ENCODE results near the gene SMCHD1. TPM values are rescaled to one million over a fixed set of nuclear protein-coding genes. Genes with fewer than 3 reads are reported as not detected.

SMCHD1 gene
- 957 TPM for total RNA-seq

GRCh38 chr18:2655178-2655953, at the start of gene SMCHD1:
Gene SMCHD1 (plus strand): TSS chr18:2655726. CDS start chr18:2656076, 350 bp downstream.
- peaks cover 64% of the 10 kb centered on the region for H3K4me1 ChIP-seq (ENCODE audit: insufficient read depth, low read length)
- no peaks in the 10 kb centered on the region for H3K27me3 ChIP-seq (ENCODE audit: insufficient read depth, low read length)
- H3K9me3 ChIP-seq (ENCODE audit: low read depth, low read length): no peaks in the 10 kb centered on the region
- H3K4me3 ChIP-seq (ENCODE audit: low read length): peak within 1 kb of the TSS; percentile 99

GRCh38 chr18:2606335-2606734, 49.2 kb upstream of the SMCHD1 start:
- Histone ChIP-seq H3K4me3 (ENCODE audit: low read length) (no peak overlapping the region), H3K9me3 (ENCODE audit: low read depth, low read length) (no peaks in the 10 kb centered on the region), H3K4me1 (ENCODE audit: insufficient read depth, low read length) (peaks cover 6% of the 10 kb centered on the region), H3K27me3 (ENCODE audit: insufficient read depth, low read length) (no peaks in the 10 kb centered on the region)

DNA sequence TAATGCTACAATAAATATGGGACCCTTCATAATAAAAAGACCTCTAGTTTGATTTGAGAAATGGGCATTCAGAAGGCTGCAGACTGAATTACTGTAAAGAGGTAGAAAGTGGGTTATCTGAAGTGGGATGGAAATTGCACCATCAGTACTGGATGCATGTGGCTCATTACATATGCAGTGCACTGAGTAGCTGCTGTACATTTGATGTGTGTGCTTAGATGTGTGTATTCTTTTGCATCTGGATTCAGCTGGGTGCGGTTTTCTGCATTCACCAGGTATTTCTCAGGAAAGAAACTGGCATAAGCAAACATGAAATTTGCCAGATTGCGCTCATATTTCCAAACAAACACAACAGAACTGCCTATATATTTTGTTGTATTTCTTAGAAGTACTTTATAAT, 45.9 kb upstream of the SMCHD1 start:
- Histone ChIP-seq H3K4me1 (ENCODE audit: insufficient read depth, low read length) (peaks cover 6% of the 10 kb centered on the region), H3K9me3 (ENCODE audit: low read depth, low read length) (no peaks in the 10 kb centered on the region), H3K4me3 (ENCODE audit: low read length) (no peak overlapping the region), H3K27me3 (ENCODE audit: insufficient read depth, low read length) (no peaks in the 10 kb centered on the region)

DNA sequence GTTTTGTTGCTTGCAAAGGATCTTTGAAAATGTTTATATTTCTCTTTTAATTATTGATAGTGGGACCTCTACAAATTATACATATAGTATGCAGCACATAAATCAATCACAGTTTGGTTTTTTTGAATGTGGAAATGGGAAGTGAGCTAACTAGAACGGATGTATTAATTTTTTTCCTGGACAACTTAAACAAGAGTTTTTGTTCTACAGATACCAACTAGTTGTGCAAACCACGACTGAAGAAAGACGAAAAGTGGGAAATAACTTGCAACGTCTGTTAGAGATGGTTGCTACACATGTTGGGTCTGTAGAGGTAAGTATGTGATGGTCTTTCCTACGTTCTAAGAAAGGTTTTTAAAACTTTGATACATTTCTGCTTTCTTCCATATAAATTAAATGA, 45.0 kb upstream of the SMCHD1 start:
- no peak overlapping the region for H3K4me3 ChIP-seq (ENCODE audit: low read length)
- no peaks in the 10 kb centered on the region for H3K4me1 ChIP-seq (ENCODE audit: insufficient read depth, low read length)
- no peaks in the 10 kb centered on the region for H3K9me3 ChIP-seq (ENCODE audit: low read depth, low read length)
- H3K27me3 ChIP-seq (ENCODE audit: insufficient read depth, low read length): no peaks in the 10 kb centered on the region

GRCh38 chr18:2612996-2613395, 42.5 kb upstream of the SMCHD1 start:
- Histone ChIP-seq H3K4me1 (ENCODE audit: insufficient read depth, low read length) (no peaks in the 10 kb centered on the region), H3K9me3 (ENCODE audit: low read depth, low read length) (no peaks in the 10 kb centered on the region), H3K27me3 (ENCODE audit: insufficient read depth, low read length) (no peaks in the 10 kb centered on the region), H3K4me3 (ENCODE audit: low read length) (no peak overlapping the region)

DNA sequence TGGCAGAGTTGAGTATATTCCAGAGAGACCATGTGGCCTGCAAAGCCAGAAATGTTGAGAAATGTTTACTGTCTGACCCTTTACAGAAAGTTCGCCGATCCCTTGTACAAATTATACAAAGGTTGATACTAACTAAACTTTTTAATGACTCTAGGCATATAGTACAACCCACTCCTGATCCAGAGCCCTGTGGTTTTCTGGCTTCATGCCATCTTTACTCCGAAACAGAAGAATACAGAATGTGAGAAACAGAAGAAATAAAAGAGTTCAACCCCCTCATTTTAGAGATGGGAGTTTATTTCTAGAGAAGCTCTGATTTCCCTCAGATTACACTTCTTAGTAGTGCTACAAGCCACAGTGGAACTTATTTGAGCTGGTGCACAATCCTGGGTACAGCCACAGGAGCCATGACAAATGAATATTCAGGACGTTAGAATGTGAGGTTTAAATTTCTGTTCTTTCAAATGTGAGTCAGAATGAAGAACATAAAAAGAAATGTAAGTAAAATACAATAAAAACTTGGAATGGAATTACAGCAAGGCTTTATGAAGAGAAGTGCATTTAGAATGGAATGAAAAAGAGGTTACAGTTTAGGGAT, 38.0 kb upstream of the SMCHD1 start:
- no peaks in the 10 kb centered on the region for H3K27me3 ChIP-seq (ENCODE audit: insufficient read depth, low read length)
- H3K4me1 ChIP-seq (ENCODE audit: insufficient read depth, low read length): no peaks in the 10 kb centered on the region
- no peaks in the 10 kb centered on the region for H3K9me3 ChIP-seq (ENCODE audit: low read depth, low read length)
- H3K4me3 ChIP-seq (ENCODE audit: low read length): no peak overlapping the region

DNA sequence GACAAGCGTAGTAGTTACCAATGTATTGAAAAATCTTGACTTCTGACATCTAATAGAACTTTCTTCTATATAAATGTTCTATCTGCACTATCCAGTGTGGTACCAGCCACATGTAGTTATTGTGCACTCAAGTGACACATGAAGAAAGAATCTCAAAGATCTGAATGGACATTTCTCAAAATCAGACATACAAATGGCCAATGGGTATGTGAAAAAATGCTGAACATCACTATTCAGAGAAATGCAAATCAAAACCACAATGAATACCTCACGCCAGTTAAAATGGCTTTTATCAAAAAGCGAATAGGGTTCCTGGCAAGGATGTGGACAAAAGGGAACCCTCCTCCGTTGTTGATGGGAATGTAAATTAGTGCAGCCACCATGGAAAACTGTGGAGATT, 37.5 kb upstream of the SMCHD1 start:
- no peak overlapping the region for H3K4me3 ChIP-seq (ENCODE audit: low read length)
- no peaks in the 10 kb centered on the region for H3K4me1 ChIP-seq (ENCODE audit: insufficient read depth, low read length)
- no peaks in the 10 kb centered on the region for H3K27me3 ChIP-seq (ENCODE audit: insufficient read depth, low read length)
- H3K9me3 ChIP-seq (ENCODE audit: low read depth, low read length): no peaks in the 10 kb centered on the region

GRCh38 chr18:2625217-2625616, 30.3 kb upstream of the SMCHD1 start:
- Histone ChIP-seq H3K4me1 (ENCODE audit: insufficient read depth, low read length) (peaks cover 3% of the 10 kb centered on the region), H3K9me3 (ENCODE audit: low read depth, low read length) (no peaks in the 10 kb centered on the region), H3K4me3 (ENCODE audit: low read length) (no peak overlapping the region), H3K27me3 (ENCODE audit: insufficient read depth, low read length) (no peaks in the 10 kb centered on the region)

GRCh38 chr18:2627821-2628276, 27.7 kb upstream of the SMCHD1 start:
- Histone ChIP-seq H3K27me3 (ENCODE audit: insufficient read depth, low read length) (no peaks in the 10 kb centered on the region), H3K9me3 (ENCODE audit: low read depth, low read length) (no peaks in the 10 kb centered on the region)

GRCh38 chr18:2629003-2629402, 26.5 kb upstream of the SMCHD1 start:
- H3K27me3 ChIP-seq (ENCODE audit: insufficient read depth, low read length): no peaks in the 10 kb centered on the region
- no peaks in the 10 kb centered on the region for H3K9me3 ChIP-seq (ENCODE audit: low read depth, low read length)
- peaks cover 3% of the 10 kb centered on the region for H3K4me1 ChIP-seq (ENCODE audit: insufficient read depth, low read length)
- no peak overlapping the region for H3K4me3 ChIP-seq (ENCODE audit: low read length)

More at GRCh38 chr18:2627821-2628276, 27.7 kb upstream of the SMCHD1 start:
- Histone ChIP-seq H3K4me3 (ENCODE audit: low read length) (no peak overlapping the region), H3K4me1 (ENCODE audit: insufficient read depth, low read length) (peaks cover 3% of the 10 kb centered on the region)

DNA sequence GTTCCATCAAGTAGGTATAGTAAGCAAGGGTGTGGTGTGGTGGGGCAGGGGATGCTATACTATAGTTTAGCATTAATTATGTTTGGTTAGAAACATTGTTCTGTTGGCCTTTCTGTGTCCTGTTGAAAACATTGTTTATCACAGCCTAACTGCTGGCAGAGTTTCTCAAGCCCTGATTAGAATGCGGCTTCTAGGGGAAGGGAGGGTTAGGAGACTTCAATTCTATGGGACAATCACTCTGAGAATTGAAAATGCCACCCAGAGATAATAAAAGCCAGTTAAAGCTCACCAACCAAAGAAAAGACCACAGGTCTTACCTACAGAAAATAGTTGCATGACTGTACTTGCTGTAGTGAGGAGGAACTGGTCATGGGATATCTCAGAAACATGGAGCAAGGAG, 19.9 kb upstream of the SMCHD1 start:
- Histone ChIP-seq H3K4me3 (ENCODE audit: low read length) (no peak overlapping the region), H3K27me3 (ENCODE audit: insufficient read depth, low read length) (no peaks in the 10 kb centered on the region), H3K9me3 (ENCODE audit: low read depth, low read length) (no peaks in the 10 kb centered on the region), H3K4me1 (ENCODE audit: insufficient read depth, low read length) (peaks cover 61% of the 10 kb centered on the region)

GRCh38 chr18:2636126-2636631, 19.3 kb upstream of the SMCHD1 start:
- Histone ChIP-seq H3K27me3 (ENCODE audit: insufficient read depth, low read length) (no peaks in the 10 kb centered on the region), H3K9me3 (ENCODE audit: low read depth, low read length) (no peaks in the 10 kb centered on the region), H3K4me1 (ENCODE audit: insufficient read depth, low read length) (peaks cover 67% of the 10 kb centered on the region), H3K4me3 (ENCODE audit: low read length) (no peak overlapping the region)

GRCh38 chr18:2641638-2642037, 13.9 kb upstream of the SMCHD1 start:
- H3K4me3 ChIP-seq (ENCODE audit: low read length): no peak overlapping the region
- H3K27me3 ChIP-seq (ENCODE audit: insufficient read depth, low read length): no peaks in the 10 kb centered on the region
- no peaks in the 10 kb centered on the region for H3K9me3 ChIP-seq (ENCODE audit: low read depth, low read length)
- H3K4me1 ChIP-seq (ENCODE audit: insufficient read depth, low read length): peaks cover 92% of the 10 kb centered on the region

- H3K4me3 ChIP-seq (ENCODE audit: low read length): no peak overlapping the region
These were observed 12.8 kb upstream of the SMCHD1 start for GRCh38 chr18:2642771-2643170.

DNA sequence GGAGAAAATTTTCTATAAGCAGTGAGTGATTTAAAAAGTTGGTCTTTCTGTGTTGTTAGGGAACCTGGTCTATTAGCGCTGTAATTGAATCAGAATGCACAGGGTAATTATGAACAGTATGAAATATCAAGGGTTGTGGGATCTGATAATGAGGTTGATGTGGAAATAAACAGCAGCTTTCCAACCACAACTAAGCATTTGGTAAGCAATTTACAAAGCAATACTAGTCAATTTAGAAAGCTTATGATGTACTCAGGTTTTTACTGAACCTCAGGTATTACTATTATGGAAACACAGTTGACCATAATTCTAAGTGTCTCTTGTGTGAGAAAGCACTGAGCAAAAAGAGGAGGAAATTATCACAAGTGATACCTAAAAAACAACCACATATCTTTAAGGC, 11.0 kb upstream of the SMCHD1 start:
- H3K9me3 ChIP-seq (ENCODE audit: low read depth, low read length): no peaks in the 10 kb centered on the region
- peaks cover 70% of the 10 kb centered on the region for H3K4me1 ChIP-seq (ENCODE audit: insufficient read depth, low read length)
- no peak overlapping the region for H3K4me3 ChIP-seq (ENCODE audit: low read length)
- no peaks in the 10 kb centered on the region for H3K27me3 ChIP-seq (ENCODE audit: insufficient read depth, low read length)

More at GRCh38 chr18:2642771-2643170, 12.8 kb upstream of the SMCHD1 start:
- H3K4me1 ChIP-seq (ENCODE audit: insufficient read depth, low read length): peaks cover 87% of the 10 kb centered on the region
- no peaks in the 10 kb centered on the region for H3K9me3 ChIP-seq (ENCODE audit: low read depth, low read length)
- no peaks in the 10 kb centered on the region for H3K27me3 ChIP-seq (ENCODE audit: insufficient read depth, low read length)

Measured in mononuclear cell (primary cell).